Muscle of leg (tissue), 11 donors: ENCODE results near the gene PCSK9. TPM values are rescaled to one million over a fixed set of nuclear protein-coding genes. Genes with fewer than 3 reads are reported as not detected.

Experiments used
- DNase-seq: peaks from one replicate; pipeline ENCODE4 v3.0.0; 2013
- H3K27ac ChIP-seq: one replicate; pipeline ENCODE4 v1.5.1; 2013; ENCODE audit warnings: mild to moderate bottlenecking, low read length, control low read depth
- H3K27me3 ChIP-seq: one replicate; pipeline ENCODE4 v1.6.1; 2013; ENCODE audit warnings: low read length; ENCODE audit not compliant: control insufficient read depth, insufficient read depth
- H3K36me3 ChIP-seq: one replicate; pipeline ENCODE4 v1.6.1; 2013; ENCODE audit warnings: low read length; ENCODE audit not compliant: control insufficient read depth, insufficient read depth
- H3K4me1 ChIP-seq: one replicate; pipeline ENCODE4 v1.6.1; 2013; ENCODE audit warnings: low read length; ENCODE audit not compliant: control insufficient read depth, insufficient read depth
- H3K4me3 ChIP-seq: one replicate; pipeline ENCODE4 v1.5.1; 2013; ENCODE audit warnings: low read length, control low read depth
- H3K9me3 ChIP-seq: replicated peaks from 2 replicates; pipeline ENCODE4 v1.6.1; 2013; ENCODE audit warnings: low read depth, low read length; ENCODE audit not compliant: control insufficient read depth
- WGBS: methylation state at CpG from one replicate; pipeline ENCODE4 v1.1.5; 2013; ENCODE audit warnings: missing lambda C conversion rate; ENCODE audit not compliant: insufficient coverage; 5-methylcytosine and 5-hydroxymethylcytosine counted together
- polyA plus RNA-seq, 8 donors: library from polyadenylated mRNA; unstranded; fragments of 120-200 nt; gene quantifications; one replicate each; pipeline versions ENCODE4 v1.2.1 to v1.2.3, GENCODE V29; 2013; ENCODE audit warnings: inconsistent platforms in 1 of 8, low replicate concordance in 1 of 8; ENCODE audit not compliant: insufficient read length in 8 of 8, insufficient read depth in 1 of 8
- total RNA-seq: library from RNA; stranded (reverse); fragments of 120-200 nt; gene quantifications from one replicate; pipeline ENCODE4 v1.2.4, GENCODE V29; 2013

Gene PCSK9
- total and polyA plus RNA-seq, 9 donors = 3.1 to 12.7 (median 5.3) TPM

GRCh38 chr1:55057270-55057955 lies 18.1 kb downstream of the PCSK9 start:
- Histone ChIP-seq H3K27me3 (no peaks in the 10 kb centered on the region), H3K9me3 (no peaks in the 10 kb centered on the region), H3K27ac (no peak overlapping the region), H3K36me3 (peaks cover 4% of the 10 kb centered on the region), H3K4me3 (no peak overlapping the region), H3K4me1 (peaks cover 53% of the 10 kb centered on the region)
- no peak for DNase-seq
- WGBS = 93% methylated on average over 12 of the region's 15 CpGs

GRCh38 chr1:55057956-55058298 lies 18.6 kb downstream of the PCSK9 start:
- Histone ChIP-seq H3K9me3 (no peaks in the 10 kb centered on the region), H3K4me3 (no peak overlapping the region), H3K36me3 (peaks cover 4% of the 10 kb centered on the region), H3K27me3 (no peaks in the 10 kb centered on the region), H3K4me1 (peaks cover 53% of the 10 kb centered on the region), H3K27ac (no peak overlapping the region)
- WGBS = 77% methylated on average over 4 of the region's 6 CpGs
- no peak for DNase-seq

- WGBS = 80% methylated on average over 7 of the region's 14 CpGs
- no peak for DNase-seq
- H3K27me3 ChIP-seq = no peaks in the 10 kb centered on the region
- H3K9me3 ChIP-seq = no peaks in the 10 kb centered on the region
- H3K36me3 ChIP-seq = peaks cover 4% of the 10 kb centered on the region
- peaks cover 56% of the 10 kb centered on the region for H3K4me1 ChIP-seq
- H3K4me3 ChIP-seq = no peak overlapping the region
- H3K27ac ChIP-seq = no peak overlapping the region
These were observed 20.2 kb downstream of the PCSK9 start for GRCh38 chr1:55059302-55060132.

- Histone ChIP-seq H3K9me3 (no peaks in the 10 kb centered on the region), H3K4me3 (no peak overlapping the region), H3K27me3 (no peaks in the 10 kb centered on the region), H3K4me1 (peaks cover 55% of the 10 kb centered on the region), H3K27ac (no peak overlapping the region), H3K36me3 (peaks cover 4% of the 10 kb centered on the region)
- DNase-seq = no peak
- WGBS = 87% methylated on average over 11 of the region's 14 CpGs
These were observed 21.0 kb downstream of the PCSK9 start for GRCh38 chr1:55060133-55060999.

GRCh38 chr1:55061000-55061705 lies 21.8 kb downstream of the PCSK9 start:
- DNase-seq = no peak
- peaks cover 56% of the 10 kb centered on the region for H3K4me1 ChIP-seq
- H3K4me3 ChIP-seq = no peak overlapping the region
- H3K27ac ChIP-seq = peak overlapping the region; percentile 43
- no peaks in the 10 kb centered on the region for H3K27me3 ChIP-seq
- H3K36me3 ChIP-seq = peaks cover 4% of the 10 kb centered on the region
- 77% methylated on average over 9 of the region's 13 CpGs for WGBS
- H3K9me3 ChIP-seq = no peaks in the 10 kb centered on the region

GRCh38 chr1:55061706-55062321 lies 22.5 kb downstream of the PCSK9 start:
- H3K27me3 ChIP-seq = no peaks in the 10 kb centered on the region
- 64% methylated on average over 4 of the region's 4 CpGs for WGBS
- peaks cover 10% of the 10 kb centered on the region for H3K36me3 ChIP-seq
- H3K4me1 ChIP-seq = peaks cover 57% of the 10 kb centered on the region
- peak overlapping the region; percentile 77 for H3K27ac ChIP-seq
- peak; percentile 49 for DNase-seq
- no peak overlapping the region for H3K4me3 ChIP-seq
- H3K9me3 ChIP-seq = no peaks in the 10 kb centered on the region

- no peaks in the 10 kb centered on the region for H3K27me3 ChIP-seq
- no peak overlapping the region for H3K4me3 ChIP-seq
- peak; percentile 69 for DNase-seq
- peak overlapping the region; percentile 77 for H3K27ac ChIP-seq
- peaks cover 61% of the 10 kb centered on the region for H3K4me1 ChIP-seq
- H3K36me3 ChIP-seq = peaks cover 14% of the 10 kb centered on the region
- no peaks in the 10 kb centered on the region for H3K9me3 ChIP-seq
- WGBS = 69% methylated on average over 26 of the region's 29 CpGs
These were observed 23.6 kb downstream of the PCSK9 start for GRCh38 chr1:55062801-55063576.

- no peak for DNase-seq
- no peak overlapping the region for H3K4me3 ChIP-seq
- WGBS = 91% methylated on average over 8 of the region's 9 CpGs
- no peaks in the 10 kb centered on the region for H3K9me3 ChIP-seq
- H3K27me3 ChIP-seq = no peaks in the 10 kb centered on the region
- peaks cover 14% of the 10 kb centered on the region for H3K36me3 ChIP-seq
- H3K4me1 ChIP-seq = peaks cover 61% of the 10 kb centered on the region
- H3K27ac ChIP-seq = peak overlapping the region; percentile 75
These were observed 24.2 kb downstream of the PCSK9 start for GRCh38 chr1:55063577-55063942.

- DNase-seq = no peak
- H3K4me1 ChIP-seq = peaks cover 65% of the 10 kb centered on the region
These were observed 24.8 kb downstream of the PCSK9 start for GRCh38 chr1:55064071-55064581.

More at GRCh38 chr1:55064071-55064581, 24.8 kb downstream of the PCSK9 start:
- Histone ChIP-seq H3K27me3 (no peaks in the 10 kb centered on the region), H3K36me3 (peaks cover 18% of the 10 kb centered on the region), H3K4me3 (no peak overlapping the region), H3K9me3 (no peaks in the 10 kb centered on the region), H3K27ac (peak overlapping the region; percentile 75)
- 54% methylated on average over 8 of the region's 12 CpGs for WGBS
